Inflammatory macrophage treated with lipopolysaccharide for 1 hour (primary cell): Measurements from ENCODE around the gene RUBCNL.

ENCODE experiments used
- DNase-seq, 2 donors: peaks; one replicate each; pipeline ENCODE4 v3.0.0-alpha.2; 2020 to 2022

Gene RUBCNL

GRCh38 chr13:46297361-46297811 lies 89.7 kb downstream of the RUBCNL start:
- no peak for DNase-seq

- DNase-seq, result peak in 1 of 2 donors; percentile 58
Measured at GRCh38 chr13:46296921-46297320, 90.1 kb downstream of the RUBCNL start.

GRCh38 chr13:46296115-46296822 lies 90.8 kb downstream of the RUBCNL start:
- peak; percentile 49 to 53 for DNase-seq

GRCh38 chr13:46295491-46296114 lies 91.4 kb downstream of the RUBCNL start:
- DNase-seq, result peak; percentile 74 to 84

GRCh38 chr13:46293436-46293835 lies 93.6 kb downstream of the RUBCNL start:
- peak in 1 of 2 donors; percentile 56 for DNase-seq
